ENCODE measurements around the gene MTURN.

- TF ChIP-seq SREBF2 (IDR thresholded peaks at IDR 0.05; ENCODE audit: low read length) (no peak), CREB1 (IDR thresholded peaks at IDR 0.05; ENCODE audit: low read depth) (no peak), EP300 (IDR thresholded peaks at IDR 0.05; ENCODE audit: borderline replicate concordance in 1 of 2, control insufficient read depth in 1 of 2, low read depth in 2 of 2, low read length in 2 of 2) (no peak), REST (IDR thresholded peaks at IDR 0.05; ENCODE audit: low read depth, low read length) (no peak), FOXM1 (IDR thresholded peaks at IDR 0.05; ENCODE audit: low read depth, low read length) (no peak), TCF12 (IDR thresholded peaks at IDR 0.05; ENCODE audit: low read depth, low read length) (no peak), ZNF207 (IDR thresholded peaks at IDR 0.05; ENCODE audit: borderline replicate concordance) (no peak)
Measured at GRCh38 chr7:30175180-30175579, 40.4 kb downstream of the MTURN start.

All from GM12878 (cell line).